ENCODE measurements around the gene KCNJ14.

The KCNJ14 gene

DNA sequence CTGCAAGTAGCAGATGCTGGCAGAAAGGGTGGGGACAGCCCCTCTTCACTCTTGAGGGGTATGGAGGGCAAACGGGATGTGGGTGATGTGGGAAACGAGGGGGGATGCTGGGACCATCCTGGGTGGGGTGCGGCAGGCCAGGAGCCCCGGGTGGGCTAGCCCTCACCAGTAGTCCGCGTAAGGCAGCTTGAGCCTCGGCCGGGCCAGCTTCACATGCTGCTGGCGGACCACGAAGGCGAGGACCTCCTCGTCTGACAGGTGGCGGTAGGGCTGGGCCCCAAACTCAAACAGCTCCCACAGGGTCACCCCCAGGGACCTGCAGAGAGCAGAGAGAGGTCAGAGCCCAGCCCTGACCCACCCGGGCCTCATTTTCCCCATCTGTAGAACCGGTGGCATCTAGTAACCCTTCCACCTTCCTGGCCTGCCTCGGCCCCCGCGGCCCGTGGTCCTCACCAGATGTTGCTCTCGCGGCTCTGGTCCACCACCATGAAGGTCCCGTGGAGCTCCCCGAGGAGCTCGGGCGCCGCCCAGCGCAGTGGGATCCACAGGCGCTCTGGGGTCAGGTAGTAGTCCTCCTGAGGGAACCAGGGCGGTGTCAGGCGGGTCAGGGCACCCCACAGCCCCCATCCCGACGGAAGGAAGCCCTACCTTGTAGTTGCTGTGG lies 45.6 kb downstream of the KCNJ14 start:
- H3K27ac ChIP-seq = peak overlapping the region; percentile 78
- ChIA-PET POLR2A (ENCODE audit: low non-redundant PET) (no interaction called here), CTCF (interaction anchor here (1.2 kb wide), 1 partner anchor 83 kb away, joined by 3 read pairs; no protein-coding TSS in a partner anchor)
- DNase-seq (ENCODE audit: low spot score) = no peak
- TF ChIP-seq, protein P1, sequence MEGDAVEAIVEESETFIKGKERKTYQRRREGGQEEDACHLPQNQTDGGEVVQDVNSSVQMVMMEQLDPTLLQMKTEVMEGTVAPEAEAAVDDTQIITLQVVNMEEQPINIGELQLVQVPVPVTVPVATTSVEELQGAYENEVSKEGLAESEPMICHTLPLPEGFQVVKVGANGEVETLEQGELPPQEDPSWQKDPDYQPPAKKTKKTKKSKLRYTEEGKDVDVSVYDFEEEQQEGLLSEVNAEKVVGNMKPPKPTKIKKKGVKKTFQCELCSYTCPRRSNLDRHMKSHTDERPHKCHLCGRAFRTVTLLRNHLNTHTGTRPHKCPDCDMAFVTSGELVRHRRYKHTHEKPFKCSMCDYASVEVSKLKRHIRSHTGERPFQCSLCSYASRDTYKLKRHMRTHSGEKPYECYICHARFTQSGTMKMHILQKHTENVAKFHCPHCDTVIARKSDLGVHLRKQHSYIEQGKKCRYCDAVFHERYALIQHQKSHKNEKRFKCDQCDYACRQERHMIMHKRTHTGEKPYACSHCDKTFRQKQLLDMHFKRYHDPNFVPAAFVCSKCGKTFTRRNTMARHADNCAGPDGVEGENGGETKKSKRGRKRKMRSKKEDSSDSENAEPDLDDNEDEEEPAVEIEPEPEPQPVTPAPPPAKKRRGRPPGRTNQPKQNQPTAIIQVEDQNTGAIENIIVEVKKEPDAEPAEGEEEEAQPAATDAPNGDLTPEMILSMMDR (conservative IDR thresholded peaks at IDR 0.05; ENCODE audit: low read depth) = no peak

DNA sequence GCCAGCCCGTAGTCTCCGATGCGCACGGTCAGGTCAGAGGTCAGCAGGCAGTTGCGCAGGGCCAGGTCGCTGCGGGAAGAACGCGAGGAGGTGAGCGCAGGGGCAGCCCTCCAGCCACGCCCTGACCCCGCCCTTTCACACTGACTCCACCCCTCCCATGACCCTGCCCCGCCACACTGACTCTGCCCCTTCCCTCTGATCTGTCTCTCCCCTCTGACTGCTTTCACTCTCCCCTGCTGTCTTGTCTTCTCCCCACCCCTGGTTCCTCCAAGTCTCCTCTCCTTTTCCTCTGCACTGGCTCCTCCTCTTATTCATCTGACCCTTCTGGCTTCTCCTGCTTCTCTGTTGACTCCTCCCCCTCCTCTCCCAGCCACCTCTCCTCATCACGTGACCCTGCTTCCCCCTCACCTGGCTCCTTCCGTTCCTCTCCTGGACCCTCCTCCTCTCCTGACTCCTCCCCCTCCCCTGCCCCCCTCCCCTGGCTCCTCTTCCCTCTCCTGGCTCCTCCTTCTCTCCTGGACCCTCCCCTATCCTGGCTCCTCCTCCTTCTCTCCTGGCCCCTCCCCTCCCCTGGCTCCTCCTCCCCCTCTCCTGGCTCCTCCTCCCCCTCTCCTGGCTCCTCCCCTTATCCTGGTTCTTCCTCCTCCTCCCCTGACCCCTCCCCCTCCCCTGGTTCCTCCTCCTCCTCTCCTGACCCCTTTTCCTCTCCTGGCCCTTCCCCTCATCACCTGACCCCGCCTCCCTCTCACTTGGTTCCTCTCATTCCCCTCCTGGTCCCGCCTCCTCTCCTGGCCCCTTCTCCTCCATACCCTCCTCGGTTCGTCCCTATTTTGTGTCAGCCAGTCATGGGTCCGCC lies 46.3 kb downstream of the KCNJ14 start:
- ChIA-PET POLR2A (ENCODE audit: low non-redundant PET) (no interaction called here), CTCF (no interaction called here)
- TF ChIP-seq, protein P1 (conservative IDR thresholded peaks at IDR 0.05; ENCODE audit: low read depth) = no peak
- H3K27ac ChIP-seq = peak overlapping the region; percentile 78
- DNase-seq (ENCODE audit: low spot score) = peak; percentile 92

DNA sequence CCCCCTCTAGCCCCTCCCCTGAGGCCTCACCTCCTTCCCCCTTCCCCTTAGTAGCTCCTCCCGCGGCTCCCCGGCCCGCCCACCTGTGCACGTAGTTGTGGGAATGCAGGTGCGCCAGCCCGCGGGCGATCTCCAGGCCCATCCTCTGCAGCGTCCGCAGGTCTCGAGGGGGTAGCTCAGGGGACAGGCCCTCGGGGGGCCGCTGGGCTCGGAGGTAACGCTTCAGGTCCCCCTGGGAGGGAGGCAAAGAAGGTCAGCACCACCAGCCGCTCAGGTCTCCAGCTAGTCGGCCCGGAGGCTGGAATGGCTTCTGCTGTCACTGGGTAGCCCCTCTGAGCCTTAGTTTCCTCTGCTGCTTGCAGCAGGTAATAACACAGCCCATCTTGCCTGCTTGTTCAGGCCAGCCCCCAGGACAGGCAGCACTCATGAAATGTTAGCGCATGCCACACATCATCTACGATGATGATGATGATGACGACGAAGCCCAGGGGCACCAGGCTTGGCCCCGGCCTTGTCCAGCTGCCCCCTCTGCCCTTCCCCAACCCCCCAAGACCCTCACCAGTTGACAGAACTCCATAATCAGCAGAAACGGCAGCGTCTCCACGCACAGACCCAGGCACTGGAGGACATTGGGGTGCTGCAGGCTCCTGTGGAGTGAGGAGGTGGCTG lies 47.1 kb downstream of the KCNJ14 start:
- TF ChIP-seq, protein P1 (conservative IDR thresholded peaks at IDR 0.05; ENCODE audit: low read depth) = no peak
- H3K27ac ChIP-seq = peak overlapping the region; percentile 78
- POLR2A ChIA-PET (ENCODE audit: low non-redundant PET) = no interaction called here
- CTCF ChIA-PET = no interaction called here
- no peak for DNase-seq (ENCODE audit: low spot score)

DNA sequence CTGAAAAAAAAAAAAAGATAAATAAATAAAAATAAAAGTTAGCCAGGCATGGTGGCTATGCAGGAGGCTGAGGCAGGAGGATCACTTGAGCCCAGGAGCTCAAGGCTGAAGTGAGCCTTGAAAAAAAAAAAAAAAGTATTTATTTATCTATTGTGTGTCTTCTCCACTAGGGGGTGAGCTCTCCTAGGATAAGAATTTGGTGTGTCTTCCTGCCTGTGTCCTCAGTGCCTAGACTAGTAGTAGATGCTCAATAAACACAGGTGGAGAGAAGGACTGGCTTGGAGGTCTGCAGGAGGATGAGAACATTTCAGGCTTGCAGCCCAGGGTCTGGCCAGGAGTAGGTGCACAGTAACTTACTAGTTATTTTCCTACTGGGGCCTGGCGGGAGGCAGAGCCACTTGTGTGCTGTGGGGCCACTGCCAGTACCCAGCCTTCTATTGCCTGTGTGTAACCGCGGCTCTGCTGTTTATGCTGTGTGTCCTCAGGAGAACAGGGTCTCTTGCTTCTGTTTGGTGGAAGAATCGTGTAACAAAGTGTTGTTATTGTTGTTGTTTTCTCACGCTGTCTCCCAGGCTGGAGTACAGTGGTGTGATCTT lies 50.9 kb downstream of the KCNJ14 start:
- no peak overlapping the region; the same call in 1 of the 2 replicates for H3K27ac ChIP-seq
- CTCF ChIA-PET = interaction anchor here (0.6 to 1.3 kb wide), 15 partner anchors 17 to 337 kb away, joined by 3 to 16 read pairs (median 4); no protein-coding TSS in a partner anchor
- TF ChIP-seq, protein P1 (conservative IDR thresholded peaks at IDR 0.05; ENCODE audit: low read depth) = peak; percentile 40
- peak; percentile 36 for DNase-seq (ENCODE audit: low spot score)
- POLR2A ChIA-PET (ENCODE audit: low non-redundant PET) = interaction anchor here (0.6 kb wide), 1 partner anchor 113 kb away, joined by 4 read pairs; the partner anchor contains the start of genes RPL18 and SPHK2

DNA sequence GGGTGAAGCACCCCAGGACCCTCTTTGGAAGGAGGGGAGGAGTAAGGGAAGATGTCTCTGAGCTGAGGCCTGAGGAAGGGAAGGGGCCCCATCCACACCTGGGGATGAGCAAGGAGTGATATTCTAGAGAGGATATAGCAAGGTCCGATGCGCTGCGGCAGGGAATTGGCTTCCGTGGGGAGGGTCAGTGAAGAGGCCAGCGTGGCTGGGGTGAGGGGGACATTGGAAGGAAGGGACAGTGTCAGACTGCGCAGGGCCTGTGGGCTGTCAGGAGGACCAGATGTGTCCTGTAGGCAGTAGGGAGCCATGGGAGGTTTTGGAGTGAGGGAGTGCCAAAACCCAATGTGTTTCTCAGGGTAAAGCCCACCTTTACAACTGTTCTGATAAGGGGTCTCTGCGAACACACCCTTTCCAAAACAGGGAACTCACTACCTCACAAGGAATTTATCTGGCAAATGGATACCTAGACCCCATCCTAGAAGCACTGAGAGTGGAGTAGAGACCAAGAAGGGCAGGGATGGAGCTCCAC lies 52.6 kb downstream of the KCNJ14 start:
- TF ChIP-seq, protein P1 (conservative IDR thresholded peaks at IDR 0.05; ENCODE audit: low read depth) = no peak
- ChIA-PET CTCF (interaction anchor here (0.6 to 1.2 kb wide), 3 partner anchors 8 to 80 kb away, joined by 3 to 8 read pairs (median 3); no protein-coding TSS in a partner anchor), POLR2A (ENCODE audit: low non-redundant PET) (interaction anchor here (0.6 kb wide), 1 partner anchor 63 kb away, joined by 3 read pairs; no protein-coding TSS in a partner anchor)
- H3K27ac ChIP-seq = no peak overlapping the region
- no peak for DNase-seq (ENCODE audit: low spot score)

All from RWPE1 (cell line).